Adrenal gland (tissue), 5 donors: ENCODE data around the gene WWOX.

Experiments used
- POLR2A ChIP-seq, 2 donors: fragments of 450-650 bp; IDR thresholded peaks; one replicate each; pipeline ENCODE4 v1.6.1; 2017; ENCODE audit warnings: antibody characterized with exemption in 2 of 2, mild to moderate bottlenecking in 2 of 2, moderate library complexity in 1 of 2
- TF ChIP-seq, protein P1 (sequence below), 6 experiments: fragments of 450-650 bp in 4 of 6; fragments of 200-600 bp in 2 of 6; sonication (generic) in 1 of 6; IDR thresholded peaks; 1 replicate in 5 of 6; 2 replicates in 1 of 6; pipeline versions ENCODE4 v1.5.1 to v1.8.0; 2016 to 2021; ENCODE audit warnings: antibody characterized with exemption in 6 of 6, mild to moderate bottlenecking in 2 of 6, moderate library complexity in 1 of 6
- donor health status: DM: no; HTN: no; CAD: no.

DNA sequence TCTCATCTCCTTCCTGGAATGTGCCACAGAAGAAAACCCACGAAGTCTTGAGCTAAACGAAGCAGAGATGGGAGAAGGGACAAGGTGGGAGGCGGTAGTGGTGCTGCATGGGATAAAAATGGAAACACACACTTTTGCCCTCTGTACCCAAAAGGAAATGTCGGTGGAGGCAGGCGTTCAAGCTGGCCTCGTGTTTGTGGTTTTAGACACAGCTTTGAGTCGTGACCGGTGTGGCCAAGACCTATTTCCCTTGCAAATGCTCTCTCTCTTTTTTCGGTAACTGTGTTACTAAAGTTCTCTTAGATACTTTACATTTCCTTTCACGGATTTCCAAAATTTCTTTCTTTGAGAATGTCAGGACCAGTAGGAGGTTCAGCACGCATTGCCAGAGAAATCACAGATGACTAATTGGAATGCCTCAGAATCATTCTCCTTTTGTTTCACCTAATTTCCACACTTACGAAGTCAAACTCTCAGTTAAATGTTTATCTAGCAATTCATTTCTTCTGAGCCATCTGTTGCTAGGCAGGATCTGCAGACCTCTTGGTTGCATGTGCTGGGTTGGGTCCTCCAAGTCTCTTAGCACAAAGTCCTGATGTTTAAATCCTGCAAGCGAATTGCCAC lies 1088.8 kb downstream of the WWOX start:
- TF ChIP-seq, protein P1, sequence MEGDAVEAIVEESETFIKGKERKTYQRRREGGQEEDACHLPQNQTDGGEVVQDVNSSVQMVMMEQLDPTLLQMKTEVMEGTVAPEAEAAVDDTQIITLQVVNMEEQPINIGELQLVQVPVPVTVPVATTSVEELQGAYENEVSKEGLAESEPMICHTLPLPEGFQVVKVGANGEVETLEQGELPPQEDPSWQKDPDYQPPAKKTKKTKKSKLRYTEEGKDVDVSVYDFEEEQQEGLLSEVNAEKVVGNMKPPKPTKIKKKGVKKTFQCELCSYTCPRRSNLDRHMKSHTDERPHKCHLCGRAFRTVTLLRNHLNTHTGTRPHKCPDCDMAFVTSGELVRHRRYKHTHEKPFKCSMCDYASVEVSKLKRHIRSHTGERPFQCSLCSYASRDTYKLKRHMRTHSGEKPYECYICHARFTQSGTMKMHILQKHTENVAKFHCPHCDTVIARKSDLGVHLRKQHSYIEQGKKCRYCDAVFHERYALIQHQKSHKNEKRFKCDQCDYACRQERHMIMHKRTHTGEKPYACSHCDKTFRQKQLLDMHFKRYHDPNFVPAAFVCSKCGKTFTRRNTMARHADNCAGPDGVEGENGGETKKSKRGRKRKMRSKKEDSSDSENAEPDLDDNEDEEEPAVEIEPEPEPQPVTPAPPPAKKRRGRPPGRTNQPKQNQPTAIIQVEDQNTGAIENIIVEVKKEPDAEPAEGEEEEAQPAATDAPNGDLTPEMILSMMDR (IDR thresholded peaks at IDR 0.05), result no peak
- TF ChIP-seq POLR2A (IDR thresholded peaks at IDR 0.05), result no peak
